Right kidney (tissue), 9 donors: ENCODE data around the gene CFAP251.
A peak's percentile ranks its signal among the peaks of the same experiment; 100 is the strongest.
"Not testable (repeated sequence)": the region's sequence is repeated elsewhere in the genome, so short reads cannot be mapped to it uniquely, and the experiment has no call there.

Experiments
- DNase-seq: peaks from one replicate; pipeline ENCODE4 v3.0.0-alpha.2; 2016
- long read RNA-seq, 8 donors: transcript quantifications; one replicate each; lab custom pipeline, GENCODE V29; 2026

CFAP251 gene, protein sequence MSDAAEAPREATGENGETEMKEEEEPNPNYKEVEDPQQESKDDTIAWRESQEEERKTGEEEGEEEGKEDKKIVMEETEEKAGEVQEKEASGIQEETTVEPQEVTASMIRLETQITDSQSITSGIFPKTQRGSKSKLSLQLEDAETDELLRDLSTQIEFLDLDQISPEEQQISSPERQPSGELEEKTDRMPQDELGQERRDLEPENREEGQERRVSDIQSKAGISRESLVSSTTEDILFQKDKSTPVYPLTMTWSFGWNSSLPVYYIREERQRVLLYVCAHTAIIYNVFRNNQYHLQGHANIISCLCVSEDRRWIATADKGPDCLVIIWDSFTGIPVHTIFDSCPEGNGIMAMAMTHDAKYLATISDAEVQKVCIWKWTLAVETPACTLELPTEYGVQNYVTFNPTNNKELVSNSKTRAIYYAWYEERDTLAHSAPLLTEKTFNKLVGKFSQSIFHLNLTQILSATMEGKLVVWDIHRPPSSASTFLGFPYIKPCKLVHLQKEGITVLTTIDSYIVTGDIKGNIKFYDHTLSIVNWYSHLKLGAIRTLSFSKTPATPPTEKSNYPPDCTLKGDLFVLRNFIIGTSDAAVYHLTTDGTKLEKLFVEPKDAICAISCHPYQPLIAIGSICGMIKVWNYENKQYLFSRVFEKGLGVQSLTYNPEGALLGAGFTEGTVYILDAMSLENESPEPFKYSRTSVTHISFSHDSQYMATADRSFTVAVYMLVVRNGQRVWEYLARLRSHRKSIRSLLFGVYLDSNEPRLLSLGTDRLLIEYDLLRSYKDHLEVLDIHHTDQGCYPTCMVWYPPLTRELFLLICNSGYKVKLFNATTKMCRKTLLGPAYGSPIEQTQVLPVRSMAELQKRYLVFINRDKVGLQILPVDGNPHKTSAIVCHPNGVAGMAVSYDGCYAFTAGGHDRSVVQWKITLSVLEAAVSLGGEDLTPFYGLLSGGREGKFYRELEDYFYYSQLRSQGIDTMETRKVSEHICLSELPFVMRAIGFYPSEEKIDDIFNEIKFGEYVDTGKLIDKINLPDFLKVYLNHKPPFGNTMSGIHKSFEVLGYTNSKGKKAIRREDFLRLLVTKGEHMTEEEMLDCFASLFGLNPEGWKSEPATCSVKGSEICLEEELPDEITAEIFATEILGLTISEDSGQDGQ
- long read RNA-seq, donor 1, result 0 reads
- long read RNA-seq, donor 2, result 0 reads
- long read RNA-seq, donor 3, result 0 reads
- long read RNA-seq, donor 4, partial matches to known transcripts, result 0 of 1 reads
- long read RNA-seq, donor 4, other reads (novel, unspliced or antisense), result 0 of 1 reads
- long read RNA-seq, donor 5, partial matches to known transcripts, result 0 of 1 reads
- long read RNA-seq, donor 5, other reads (novel, unspliced or antisense), result 0 of 1 reads
- long read RNA-seq, donor 6, result 0 reads
- long read RNA-seq, donor 7, result 0 reads
- long read RNA-seq, donor 8, result 0 reads

DNA sequence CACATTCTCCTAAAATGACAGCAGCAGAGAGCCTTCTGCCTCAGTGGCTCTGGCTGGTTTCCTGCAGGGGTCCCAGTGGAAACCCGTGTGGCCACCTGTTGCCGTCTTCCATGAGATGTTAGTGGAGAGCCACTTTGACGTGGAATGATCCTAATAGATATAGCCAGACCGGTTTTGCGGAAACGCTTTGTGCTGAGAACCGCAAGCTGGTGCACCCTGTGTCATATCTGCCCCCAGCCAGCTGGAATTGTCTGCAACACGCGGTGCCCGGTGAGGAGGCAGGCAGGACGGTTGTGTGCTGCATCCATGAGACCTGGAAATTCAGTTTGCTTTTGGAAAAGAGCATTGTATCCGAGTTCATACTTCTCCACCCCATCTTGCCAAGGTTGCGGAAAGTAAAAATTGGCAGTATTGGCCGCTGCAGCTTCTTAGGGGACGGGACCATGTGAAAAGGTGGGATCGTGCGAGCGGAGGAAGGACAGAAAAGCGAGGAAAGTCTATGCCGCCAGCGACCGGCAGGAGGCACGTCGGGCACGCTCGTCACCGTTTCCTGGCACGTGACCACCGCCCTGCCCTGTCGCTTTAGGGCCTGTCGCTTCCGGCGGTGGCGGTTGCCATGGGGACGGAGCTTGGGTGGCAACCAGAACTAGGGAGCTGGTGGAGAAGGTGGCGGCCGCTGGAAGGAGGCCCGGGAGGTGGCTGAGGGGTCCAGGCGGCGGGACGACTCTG is at the start of gene CFAP251:
CFAP251 (plus strand) TSS at position 643 of the 729 bp plus-strand sequence. CDS start 2,714 bp downstream, outside the sequence.
- DNase-seq, result peak; percentile 71

DNA sequence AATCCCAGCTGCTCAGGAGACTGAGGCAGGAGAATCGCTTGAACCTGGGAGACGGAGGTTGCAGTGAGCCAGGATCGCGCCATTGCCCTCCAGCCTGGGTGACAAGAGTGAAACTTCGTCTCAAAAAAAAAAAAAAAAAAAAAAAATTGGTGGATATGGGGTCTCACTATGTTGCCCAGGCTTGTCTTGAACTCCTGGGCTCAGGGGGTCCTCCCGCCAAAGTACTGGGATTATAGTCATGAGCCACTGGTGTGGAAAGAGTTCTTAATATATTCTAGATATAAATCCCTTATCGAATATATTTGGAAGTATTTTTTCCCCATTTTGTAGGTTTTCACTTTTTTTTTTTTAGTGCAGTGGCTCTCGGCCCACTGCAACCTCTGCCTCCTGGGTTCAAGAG is 49.2 kb upstream of the CFAP251 start:
- DNase-seq, result not testable (repeated sequence)

DNA sequence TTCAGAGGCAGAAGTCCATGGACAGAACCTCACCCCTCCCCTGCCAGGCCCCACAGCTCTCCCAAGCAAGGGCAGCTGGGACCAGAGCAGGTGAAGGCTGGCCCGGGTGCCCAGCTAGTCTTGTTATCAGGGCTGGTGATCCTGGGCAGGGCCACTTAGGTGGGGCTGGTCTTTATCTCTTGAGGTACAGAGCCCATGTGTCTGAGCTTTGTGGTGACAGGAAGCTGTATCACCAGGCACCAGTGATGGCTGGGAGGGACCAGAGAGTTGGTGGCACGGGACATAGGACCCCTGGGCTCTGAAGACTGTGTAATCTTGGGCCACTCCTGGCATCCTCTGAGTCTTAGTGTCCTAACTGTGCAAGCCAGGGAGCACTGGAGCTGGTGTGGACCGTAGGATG is 46.9 kb upstream of the CFAP251 start:
- DNase-seq, result no peak

DNA sequence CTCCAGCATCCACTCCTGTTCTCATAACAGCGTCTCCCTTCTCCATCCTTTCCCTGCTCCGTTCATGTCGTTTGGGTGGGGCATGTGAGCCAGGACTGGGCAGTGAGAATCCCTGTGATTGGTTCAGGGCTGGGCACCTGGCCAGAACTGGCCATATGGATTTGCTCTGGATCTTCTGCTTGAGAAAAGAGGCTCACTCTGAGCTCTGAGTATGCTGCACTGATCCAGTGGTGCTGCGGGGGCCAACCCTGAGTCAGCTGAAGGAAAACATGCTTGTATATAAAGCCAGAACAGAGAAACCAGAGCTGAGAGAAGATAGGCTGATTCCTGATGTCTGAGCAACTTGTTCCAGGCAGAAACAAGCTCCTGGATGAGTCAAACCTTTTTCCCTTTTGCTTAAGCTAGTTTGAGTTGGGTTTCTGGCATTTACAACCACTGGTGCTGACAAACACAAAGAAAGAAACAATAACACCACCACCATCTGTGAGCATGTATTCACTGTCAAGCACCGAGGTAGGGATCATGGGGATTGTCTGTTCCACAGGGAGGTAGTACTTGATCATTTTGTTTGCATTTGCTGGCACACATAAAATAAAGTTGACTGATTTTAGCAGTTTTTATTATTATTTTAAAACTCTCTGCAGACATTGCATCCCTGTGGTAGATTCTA is 45.7 kb upstream of the CFAP251 start:
- DNase-seq, result no peak

DNA sequence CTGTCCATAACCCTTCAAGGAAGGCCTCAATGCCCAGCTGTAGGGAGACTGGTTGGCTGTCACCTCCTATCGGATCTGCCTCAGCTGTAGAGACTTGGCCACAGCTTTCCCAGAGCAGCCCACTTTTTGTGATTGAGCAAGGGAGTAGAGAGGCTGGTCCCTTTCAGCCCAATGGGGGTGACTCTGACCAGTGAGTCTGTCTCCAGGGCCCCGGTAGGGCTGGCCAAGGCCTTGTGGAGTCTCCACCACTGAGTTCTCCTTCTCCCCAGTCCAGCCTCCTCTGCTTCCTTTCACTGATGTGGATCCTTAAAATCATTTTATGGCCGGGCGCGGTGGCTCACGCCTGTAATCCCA is 45.2 kb upstream of the CFAP251 start:
- DNase-seq, result no peak

DNA sequence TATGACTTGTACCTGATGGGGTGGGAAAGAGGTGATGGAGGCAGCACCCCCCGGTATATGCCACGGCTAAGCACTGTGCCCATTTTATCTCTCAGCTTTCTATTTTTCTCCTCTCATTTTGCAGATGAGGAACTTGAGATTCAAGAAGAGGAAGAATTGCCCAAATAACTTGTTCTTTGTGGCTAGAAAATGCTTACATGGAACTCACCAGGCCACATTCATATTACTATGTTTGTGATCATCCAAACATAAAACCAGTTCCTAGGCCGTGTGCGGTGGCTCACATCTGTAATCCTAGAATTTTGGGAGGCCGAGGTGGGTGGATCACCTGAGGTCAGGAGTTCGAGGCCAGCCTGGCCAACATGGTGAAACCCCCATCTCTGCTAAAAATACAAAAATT is 44.3 kb upstream of the CFAP251 start:
- DNase-seq, result no peak

DNA sequence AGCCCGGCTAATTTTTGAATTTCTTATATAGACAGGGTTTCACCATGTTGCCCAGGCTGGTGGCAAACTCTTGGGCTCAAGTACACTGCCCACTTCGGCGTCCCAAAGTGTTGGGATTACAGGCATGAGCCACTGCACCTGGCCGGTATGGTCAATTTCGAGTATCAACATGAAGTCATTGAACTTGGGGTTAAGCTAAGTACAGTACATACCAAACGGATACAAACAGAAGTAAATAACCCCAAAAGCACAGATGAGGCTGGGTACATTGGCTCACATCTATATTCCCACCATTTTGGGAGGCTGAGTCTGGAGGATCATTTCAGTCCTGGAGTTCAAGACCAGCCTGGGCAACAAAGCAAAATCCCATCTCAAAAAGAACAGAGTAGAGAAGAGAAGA is 42.8 kb upstream of the CFAP251 start:
- no peak for DNase-seq

DNA sequence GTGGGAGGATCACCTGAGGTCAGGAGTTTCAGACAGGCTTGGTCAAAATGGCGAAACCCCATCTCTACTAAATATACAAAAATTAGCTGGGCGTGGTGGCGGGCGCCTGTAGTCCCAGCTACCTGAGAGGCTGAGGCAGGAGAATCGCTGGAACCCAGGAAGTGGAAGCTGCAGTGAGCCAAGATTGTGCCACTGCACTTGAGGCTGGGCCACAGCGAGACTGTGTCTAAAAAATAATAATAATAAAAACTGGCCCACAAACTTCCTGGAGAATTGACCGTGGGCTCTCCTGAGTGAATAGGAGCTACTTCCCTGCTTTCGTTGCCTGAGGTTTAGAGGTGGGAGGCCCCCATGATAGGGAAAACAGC is 42.3 kb upstream of the CFAP251 start:
- not testable (repeated sequence) for DNase-seq

DNA sequence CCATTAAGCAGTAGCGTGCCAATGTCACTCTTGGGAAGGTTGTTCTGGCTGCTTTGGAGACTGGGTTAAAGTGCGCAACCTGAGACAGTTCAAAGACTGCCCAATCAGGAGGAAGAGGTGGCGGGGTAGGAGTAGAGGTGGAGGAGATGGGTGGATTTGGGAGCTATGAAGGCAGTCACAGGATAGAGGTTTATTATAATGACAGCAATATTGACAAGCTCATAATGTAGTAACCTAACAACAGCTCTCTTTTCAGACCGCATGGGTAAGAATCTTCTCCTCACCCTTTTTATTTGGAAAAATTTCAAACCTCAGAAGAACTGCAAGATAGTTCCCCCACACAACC is 35.1 kb upstream of the CFAP251 start:
- DNase-seq, result no peak

DNA sequence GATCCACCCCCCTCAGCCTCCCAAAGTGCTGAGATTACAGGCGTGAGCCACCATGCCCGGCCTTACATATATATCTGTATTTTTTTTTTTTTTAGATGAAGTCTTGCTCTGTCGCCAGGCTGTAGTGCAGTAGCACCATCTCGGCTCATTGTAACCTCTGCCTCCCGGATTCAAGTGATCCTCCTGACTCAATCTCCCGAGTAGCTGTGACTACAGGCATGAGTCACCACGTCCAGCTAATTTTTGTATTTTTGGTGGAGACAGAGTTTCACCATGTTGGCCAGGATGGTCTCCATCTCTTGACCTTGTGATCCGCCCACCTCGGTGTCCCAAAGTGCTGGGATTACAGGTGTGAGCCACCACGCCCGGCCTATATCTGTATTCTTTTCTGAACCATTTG is 33.3 kb upstream of the CFAP251 start:
- DNase-seq, result not testable (repeated sequence)

DNA sequence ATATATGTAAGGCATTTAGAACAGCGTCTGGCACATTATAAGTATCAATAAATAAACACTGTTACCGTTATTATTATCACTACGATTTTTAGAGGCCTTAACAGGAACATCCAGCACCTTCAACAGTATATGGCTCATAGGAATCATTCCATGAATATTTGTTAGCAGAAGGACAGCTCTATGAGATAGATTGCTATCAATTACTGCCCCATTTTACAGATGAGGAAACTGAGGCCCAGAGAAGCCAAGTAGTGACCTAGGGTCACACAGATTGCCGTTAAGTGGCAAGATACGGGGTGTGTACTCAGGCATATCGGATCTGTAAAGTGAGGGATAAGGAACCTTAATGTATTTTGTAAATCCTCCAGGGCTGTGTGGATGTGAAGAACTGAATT is 30.3 kb upstream of the CFAP251 start:
- no peak for DNase-seq

DNA sequence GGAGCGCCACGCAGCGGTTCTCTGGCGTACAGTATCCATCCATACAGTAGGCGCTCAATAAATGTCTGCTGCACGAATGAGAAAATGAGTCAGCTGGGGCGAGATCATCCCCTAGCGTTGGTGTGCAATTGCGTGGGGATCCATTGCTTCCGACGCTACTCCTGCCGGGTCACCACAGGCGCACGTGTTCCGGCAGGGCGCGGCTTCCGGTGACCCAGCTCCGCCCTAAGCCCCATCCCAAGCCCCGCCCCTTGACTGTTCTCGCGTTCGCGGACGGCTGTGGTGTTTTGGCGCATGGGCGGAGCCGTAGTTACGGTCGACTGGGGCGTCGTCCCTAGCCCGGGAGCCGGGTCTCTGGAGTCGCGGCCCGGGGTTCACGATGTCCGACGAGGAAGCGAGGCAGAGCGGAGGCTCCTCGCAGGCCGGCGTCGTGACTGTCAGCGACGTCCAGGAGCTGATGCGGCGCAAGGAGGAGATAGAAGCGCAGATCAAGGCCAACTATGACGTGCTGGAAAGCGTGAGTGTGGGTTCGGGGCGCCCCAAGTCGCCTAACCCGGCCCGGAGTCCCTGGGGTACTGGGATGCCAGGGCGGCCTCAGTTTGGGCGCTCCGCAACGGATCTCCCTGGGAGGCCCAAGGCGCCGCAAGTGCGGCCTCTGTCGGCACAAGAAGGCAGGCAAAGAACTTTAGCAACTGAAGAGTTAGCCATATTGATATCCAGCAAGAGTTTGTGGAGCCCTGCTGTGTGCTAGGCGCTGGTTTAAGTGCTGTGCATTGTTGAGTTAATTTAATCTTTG is 29.7 kb upstream of the CFAP251 start, which contains the start of gene PSMD9:
PSMD9 (plus strand) TSS at position 313 of the 796 bp plus-strand sequence; CDS start at position 380, 67 bp downstream.
- DNase-seq, result peak; percentile 96

DNA sequence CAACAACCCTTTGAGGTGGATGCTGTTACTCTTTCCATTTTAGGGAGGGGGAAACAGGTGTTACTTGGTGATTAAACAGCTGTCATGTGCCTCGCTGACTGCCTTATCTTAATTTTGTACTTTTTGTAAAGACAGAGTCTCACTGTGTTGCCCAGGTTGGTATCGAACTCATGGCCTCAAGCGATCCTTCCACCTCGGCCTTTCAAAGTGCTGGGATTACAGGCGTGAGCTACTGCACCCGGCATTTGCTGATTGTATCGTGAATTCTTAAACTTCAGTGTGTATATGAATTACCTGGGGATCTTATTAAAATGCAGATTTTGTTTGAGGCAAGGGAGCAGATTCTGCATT is 29.1 kb upstream of the CFAP251 start:
- no peak for DNase-seq

DNA sequence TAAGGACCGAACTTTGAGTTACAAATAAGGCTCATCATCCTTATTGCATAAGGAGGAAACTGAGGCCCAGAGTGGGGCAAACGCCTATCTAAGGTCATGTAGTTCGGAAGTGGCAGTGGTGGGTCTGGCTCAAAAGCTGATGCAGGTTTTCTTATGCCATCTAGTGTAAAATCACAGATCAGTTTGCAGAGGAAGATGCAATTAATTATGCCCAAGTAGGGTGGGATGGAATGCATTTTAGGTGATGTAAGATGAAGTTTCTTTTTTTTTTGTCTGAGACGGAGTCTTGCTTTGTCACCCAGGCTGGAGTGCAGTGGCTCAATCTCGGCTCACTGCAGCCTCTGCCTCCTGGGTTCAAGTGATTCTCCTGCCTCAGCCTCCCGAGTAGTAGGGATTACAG is 28.7 kb upstream of the CFAP251 start:
- DNase-seq, result not testable (repeated sequence)

DNA sequence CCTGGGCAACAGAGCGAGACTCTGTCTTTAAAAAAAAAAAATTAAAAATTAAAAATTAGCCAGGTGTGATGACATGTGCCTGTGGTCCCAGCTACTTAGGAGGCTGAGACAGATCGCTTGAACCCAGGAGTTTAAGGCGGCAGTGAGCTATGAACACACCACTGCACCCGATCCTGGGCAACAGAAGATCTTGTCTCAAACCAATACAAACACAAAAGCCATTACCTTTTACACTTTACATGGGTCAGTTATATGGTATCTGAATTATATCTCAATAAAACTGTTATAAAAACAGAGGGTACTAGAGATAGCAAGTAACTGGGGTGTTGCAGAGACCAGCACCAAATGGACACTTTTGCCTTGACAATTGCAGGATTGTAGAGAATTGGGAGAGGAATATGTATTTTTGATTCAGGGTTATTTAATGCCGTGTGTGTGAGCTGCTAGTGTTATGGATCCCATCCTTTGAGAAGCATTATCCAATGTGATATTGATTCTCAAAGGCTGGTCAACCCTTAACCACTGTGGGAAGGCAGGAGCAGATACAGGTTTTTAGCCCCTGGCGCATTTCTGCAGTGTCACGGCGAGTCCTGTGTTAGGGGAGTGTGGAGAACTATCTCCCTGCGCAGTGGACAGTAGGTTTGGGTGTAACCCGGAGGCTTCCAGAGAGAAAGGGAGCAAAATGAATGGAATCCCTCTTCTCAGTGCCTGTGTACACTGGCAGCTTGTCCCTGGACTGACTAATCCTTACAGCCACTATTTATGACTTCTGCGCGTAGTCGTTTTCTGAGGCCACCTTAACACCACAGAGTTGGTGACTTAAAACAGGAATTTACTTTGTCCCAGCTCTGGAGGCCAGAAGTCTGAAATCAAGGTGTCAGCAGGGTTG is 25.5 kb upstream of the CFAP251 start:
- no peak for DNase-seq

DNA sequence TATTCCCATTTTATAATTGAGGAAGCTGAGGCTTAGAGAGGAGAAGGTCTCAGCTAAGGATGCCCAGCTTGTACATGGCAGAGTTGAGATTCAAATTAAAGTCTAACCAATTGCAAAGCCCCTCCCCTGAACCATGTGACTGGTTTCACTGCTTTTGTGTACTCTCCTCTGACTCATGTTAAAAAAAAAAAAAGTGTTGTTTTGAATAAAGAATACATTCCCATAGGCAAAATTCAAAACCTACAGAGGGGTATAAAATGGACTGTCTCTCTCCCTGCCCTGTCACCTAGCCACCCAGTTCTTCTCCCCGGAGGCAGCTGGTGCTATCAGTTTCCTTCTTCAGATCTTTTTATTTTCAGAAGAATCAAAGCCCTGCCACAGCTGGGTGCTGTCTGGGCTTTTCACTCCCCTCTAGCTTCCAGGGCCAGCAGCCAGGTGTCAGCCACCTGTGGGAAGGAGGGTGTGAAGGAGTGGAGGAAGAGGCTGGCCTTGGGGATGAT is 24.4 kb upstream of the CFAP251 start:
- DNase-seq, result peak; percentile 37

DNA sequence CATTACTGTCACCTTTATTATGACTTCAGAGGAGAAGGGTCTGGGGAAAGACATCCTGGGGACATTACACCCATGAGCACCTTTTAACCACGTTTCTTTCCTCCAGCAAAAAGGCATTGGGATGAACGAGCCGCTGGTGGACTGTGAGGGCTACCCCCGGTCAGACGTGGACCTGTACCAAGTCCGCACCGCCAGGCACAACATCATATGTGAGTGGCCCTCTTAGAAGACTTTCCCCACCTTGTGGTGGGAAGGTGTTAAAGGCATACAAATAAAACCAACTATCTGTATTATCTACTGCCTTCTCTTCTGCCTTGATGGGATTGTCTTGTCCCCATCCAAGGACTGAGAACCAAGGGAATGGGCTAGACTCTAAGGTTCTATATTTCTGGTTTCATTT is 23.8 kb upstream of the CFAP251 start:
- peak; percentile 42 for DNase-seq

DNA sequence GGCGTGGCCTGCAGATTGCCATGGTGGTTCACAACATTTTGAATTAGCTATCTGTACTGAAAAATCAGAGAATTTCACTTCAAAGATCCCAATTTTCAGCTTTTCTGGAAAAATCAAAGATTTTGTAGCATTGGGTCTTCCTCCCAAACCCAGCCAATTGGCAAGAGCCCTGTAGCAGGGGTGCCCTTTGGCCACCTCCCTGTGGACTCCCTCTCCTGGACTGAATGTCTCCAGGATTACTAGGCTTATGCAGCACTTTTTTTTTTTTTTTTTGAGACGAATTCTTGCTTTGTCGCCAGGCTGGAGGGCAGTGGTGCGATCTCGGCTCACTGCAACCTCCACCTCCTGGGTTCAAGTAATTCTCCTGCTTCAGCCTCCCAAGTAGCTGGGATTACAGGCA is 20.1 kb upstream of the CFAP251 start:
- DNase-seq, result no peak

DNA sequence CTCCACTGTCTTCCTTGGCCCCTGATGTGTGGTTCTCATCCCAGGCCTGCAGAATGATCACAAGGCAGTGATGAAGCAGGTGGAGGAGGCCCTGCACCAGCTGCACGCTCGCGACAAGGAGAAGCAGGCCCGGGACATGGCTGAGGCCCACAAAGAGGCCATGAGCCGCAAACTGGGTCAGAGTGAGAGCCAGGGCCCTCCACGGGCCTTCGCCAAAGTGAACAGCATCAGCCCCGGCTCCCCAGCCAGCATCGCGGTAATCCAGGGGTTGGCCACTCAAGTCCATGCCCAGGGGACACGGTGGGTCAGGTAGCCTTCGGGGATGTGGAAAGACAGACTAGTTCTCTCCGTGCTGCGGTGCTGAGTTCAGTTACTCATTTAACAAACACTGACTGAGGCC is 18.8 kb upstream of the CFAP251 start:
- DNase-seq, result no peak
